GM06990 (cell line): ENCODE measurements around the gene CACNG6.

Experiments used
- DNase-seq: peaks from one replicate; pipeline ENCODE4 v3.0.0-alpha.2; 2011; ENCODE audit not compliant: insufficient read length; ENCODE audit errors: extremely low read depth
- H3K27me3 ChIP-seq: replicated peaks from 2 replicates; pipeline ENCODE4 v1.6.0; 2011; ENCODE audit warnings: low read length; ENCODE audit not compliant: control insufficient read depth, insufficient read depth
- H3K36me3 ChIP-seq: 2 replicates; pipeline ENCODE4 v1.5.1; 2011; ENCODE audit warnings: low read length; ENCODE audit not compliant: control insufficient read depth, insufficient read depth
- H3K4me3 ChIP-seq: replicated peaks from 2 replicates; pipeline ENCODE4 v1.5.1; 2011; ENCODE audit warnings: low read depth, mild to moderate bottlenecking, control low read depth, low read length
- CTCF ChIP-seq: IDR thresholded peaks from 2 replicates; pipeline ENCODE4 v1.5.1; 2011; ENCODE audit warnings: low read length, control low read depth, mild to moderate bottlenecking, inconsistent platforms; ENCODE audit not compliant: insufficient read depth, poor library complexity, severe bottlenecking

The CACNG6 gene

GRCh38 chr19:53991224-53992113, at the start of gene CACNG6:
TSS of gene CACNG6 (plus strand) at chr19:53991637. CDS start at chr19:53992878, 1,241 bp downstream.
- DNase-seq, result no peak
- TF ChIP-seq CTCF, result no peak
- H3K4me3 ChIP-seq, result no peak within 1 kb of the TSS
- H3K36me3 ChIP-seq, result no peaks in the 10 kb centered on the region
- no peaks in the 10 kb centered on the region; the same call in 1 of the 2 replicates for H3K27me3 ChIP-seq

DNA sequence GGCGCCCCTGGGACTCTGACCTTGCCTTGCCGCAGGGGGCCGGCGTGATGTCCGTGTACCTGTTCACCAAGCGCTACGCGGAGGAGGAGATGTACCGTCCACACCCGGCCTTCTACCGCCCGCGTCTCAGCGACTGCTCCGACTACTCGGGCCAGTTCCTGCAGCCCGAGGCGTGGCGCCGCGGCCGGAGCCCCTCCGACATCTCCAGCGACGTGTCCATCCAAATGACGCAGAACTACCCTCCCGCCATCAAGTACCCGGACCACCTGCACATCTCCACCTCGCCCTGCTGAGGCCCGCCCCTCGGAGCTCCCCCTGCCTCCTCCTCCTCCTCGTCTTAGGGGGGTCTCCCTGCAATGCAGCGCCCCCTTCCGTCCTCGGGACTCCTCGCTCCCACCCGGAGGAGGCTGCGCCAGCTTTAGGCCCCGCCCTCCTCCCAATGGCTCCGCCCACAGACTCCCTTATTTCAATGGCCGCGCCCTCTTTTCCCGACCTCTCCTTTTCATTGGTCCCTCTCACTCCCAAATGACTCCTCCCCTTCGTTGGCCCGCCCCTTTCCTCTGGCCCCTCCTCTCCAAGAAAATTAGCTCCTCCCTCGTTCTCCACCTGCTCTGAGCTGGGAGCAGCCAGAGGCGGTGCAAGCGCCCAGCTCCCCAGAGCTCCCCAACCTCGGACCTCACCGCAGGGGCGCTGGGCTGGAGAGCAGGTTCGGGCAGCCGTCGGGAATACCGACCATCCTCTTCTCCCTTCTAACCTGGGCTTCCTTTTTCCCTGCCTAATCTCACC, 49.2 kb upstream of the CACNG6 start:
- no peak for TF ChIP-seq CTCF
- Histone ChIP-seq H3K36me3 (no peaks in the 10 kb centered on the region), H3K27me3 (no peaks in the 10 kb centered on the region), H3K4me3 (no peak overlapping the region)
- peak; percentile 28 for DNase-seq

DNA sequence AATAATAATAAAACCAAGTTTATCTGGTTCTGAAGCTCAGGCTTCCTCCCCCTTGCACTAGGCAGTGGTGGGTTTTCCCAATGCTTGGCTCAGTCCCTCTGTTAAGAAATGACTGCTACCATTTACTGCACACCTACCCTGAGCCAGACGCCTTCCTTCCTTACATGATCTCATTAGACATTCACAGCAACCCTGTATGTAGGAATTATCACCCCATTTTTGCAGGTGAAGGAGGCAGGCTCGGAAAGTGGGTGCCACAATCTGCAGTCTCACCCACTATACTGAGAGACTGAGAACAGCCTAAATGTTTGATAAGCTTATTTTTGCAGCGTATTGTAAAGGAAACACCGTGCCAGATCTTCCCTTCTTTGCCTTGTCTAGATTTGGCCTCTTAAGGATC, 47.0 kb upstream of the CACNG6 start:
- Histone ChIP-seq H3K4me3 (no peak overlapping the region), H3K36me3 (no peaks in the 10 kb centered on the region), H3K27me3 (no peaks in the 10 kb centered on the region)
- DNase-seq, result no peak
- TF ChIP-seq CTCF, result no peak

GRCh38 chr19:53944933-53945332, 46.5 kb upstream of the CACNG6 start:
- no peak for TF ChIP-seq CTCF
- no peak overlapping the region for H3K4me3 ChIP-seq
- no peak for DNase-seq

GRCh38 chr19:53945441-53945840, 46.0 kb upstream of the CACNG6 start:
- no peak for TF ChIP-seq CTCF
- no peaks in the 10 kb centered on the region for H3K27me3 ChIP-seq
- no peaks in the 10 kb centered on the region for H3K36me3 ChIP-seq
- no peak overlapping the region for H3K4me3 ChIP-seq
- no peak for DNase-seq

More at GRCh38 chr19:53944933-53945332, 46.5 kb upstream of the CACNG6 start:
- no peaks in the 10 kb centered on the region for H3K27me3 ChIP-seq
- no peaks in the 10 kb centered on the region for H3K36me3 ChIP-seq
